Activated naive CD4-positive, alpha-beta T cell (primary cell): ENCODE results near the gene CASP10.
"Not testable (repeated sequence)": the region's sequence is repeated elsewhere in the genome, so short reads cannot be mapped to it uniquely, and the experiment has no call there.

Experiments
- DNase-seq, 4 experiments: peaks; one replicate each; lab custom pipeline; 2025; lab: John Stamatoyannopoulos, UW

The CASP10 gene

DNA sequence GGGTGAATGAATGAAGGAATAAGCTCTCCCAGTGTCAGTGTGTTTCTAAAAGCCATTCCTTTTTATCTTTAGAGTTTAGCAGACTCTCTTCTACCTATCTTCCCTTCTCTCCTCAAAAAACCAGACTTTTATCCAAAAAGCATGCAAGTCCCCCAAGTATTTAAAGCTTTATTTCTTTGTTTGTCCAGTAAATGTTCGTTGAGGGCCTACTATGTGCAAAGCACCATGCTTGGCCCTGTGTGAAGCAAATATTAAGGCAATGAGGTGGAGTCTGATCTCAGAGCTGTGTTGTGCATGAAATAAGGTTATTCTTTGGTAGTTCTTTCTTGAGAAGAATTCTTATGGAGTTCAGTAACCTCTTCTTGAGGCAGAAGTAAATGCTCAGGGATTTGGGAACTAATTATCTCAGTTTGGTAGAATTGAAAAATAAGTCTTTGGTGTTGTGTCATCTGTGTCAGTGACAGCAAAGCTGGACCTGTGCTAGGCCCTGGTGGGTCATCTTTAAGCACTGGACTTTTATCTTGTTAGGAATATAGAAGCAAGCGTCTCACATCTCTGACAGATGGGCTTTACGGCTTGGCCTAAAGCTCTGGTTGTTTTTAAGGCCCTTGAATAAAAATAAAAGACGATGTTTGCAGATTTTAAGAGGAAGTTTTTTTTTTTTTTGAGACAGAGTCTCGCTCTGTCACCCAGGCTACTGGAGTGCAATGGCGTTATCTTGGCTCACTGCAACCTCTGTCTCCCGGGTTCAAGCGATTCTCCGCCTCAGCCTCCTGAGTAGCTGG, 28.1 kb upstream of the CASP10 start:
- no peak for DNase-seq

DNA sequence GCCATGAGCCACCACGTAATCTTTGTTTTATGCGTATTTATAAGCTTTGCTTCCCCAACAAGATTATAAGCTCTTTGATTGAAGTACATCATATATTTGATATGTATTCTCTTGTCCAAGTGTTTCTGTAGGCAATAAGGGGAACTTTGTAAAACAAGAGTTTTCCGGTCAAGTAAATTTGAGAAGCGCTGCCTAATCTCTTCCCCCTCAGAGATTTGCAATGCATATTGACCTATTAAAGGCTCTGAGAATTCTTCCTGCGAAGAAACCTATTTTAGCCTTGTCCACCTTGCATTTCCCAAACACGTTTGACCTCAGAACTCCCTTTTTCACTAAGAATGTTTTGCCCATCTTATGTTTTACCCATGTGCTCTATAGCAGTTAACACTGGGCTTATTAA, 26.9 kb upstream of the CASP10 start:
- DNase-seq: no peak

DNA sequence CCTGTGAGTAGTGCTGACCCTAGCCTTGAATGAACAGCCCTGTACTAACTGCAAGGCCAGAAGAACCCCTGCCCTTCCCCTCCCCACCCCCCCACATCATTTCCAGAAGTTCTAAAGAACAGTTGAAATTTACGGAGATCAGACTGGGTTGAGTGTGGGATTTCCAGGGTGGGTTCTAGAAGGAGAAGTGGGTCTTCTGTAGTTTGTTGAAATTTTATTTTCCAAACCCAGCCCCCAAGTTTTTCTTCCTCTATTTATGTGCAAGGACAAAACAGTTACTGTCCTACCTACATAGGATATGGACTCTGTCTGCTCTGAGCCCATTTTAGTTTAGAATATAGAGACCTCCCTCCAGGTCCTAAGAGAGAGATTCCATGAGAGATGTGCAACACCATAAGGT, 26.3 kb upstream of the CASP10 start:
- DNase-seq: no peak

DNA sequence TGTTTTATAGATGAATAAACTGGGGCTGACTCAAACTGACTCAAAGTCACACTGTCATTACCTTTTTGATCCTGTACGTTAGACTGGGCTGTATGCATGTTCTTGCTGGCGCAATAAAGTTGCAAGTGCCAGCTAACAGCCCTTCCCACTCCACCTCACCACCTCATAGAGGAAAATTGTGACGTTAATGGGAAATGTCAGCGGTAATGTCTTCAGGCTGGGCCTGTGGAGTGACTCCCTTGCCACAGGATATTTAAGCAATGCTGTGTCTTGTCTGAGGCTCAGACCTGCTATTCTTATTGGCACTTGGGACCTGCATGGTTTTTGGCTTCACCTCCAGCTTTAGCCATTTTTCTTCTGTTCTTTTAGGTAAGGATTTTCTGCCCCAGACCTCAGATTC, 25.2 kb upstream of the CASP10 start:
- DNase-seq: no peak

DNA sequence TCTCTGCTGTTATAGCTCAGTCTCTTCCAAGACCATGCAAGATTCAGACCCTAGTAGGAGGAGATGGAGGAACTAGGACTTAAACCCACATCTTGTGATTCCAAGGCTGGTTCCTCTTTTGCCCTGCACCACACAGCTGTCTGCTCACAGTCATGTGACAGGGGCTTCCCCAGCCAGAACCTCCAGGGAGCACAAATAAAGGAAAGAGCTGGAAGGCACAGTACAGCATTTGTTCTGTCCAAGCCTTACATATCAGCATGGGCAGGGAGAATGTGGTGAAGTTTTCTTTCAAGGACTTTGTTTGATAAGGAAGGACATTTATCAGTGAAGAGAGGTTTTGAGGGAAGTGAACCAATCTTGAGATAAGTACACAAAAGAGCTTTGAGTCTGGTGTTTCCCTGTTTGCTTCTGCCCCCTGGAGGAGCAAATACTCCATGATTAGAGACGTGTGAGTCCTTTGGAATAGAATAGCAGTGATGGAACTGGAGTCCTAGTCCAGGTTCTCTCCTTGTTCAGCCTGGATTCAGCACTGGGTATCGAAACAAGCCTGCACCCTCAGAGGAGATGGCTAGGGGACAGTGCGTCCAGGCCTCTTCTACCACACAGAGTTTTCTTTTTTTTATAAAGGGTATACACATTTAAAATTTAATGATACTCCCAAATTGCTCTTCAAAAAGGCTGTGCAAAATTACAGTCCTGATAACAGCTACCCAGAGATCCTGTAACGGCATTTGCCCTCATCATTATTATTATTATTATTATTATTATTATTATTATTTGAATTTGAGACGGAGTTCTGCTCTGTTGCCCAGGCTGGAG, 24.6 kb upstream of the CASP10 start:
- DNase-seq: peak in 2 of 4 experiments; percentile 4 to 14

DNA sequence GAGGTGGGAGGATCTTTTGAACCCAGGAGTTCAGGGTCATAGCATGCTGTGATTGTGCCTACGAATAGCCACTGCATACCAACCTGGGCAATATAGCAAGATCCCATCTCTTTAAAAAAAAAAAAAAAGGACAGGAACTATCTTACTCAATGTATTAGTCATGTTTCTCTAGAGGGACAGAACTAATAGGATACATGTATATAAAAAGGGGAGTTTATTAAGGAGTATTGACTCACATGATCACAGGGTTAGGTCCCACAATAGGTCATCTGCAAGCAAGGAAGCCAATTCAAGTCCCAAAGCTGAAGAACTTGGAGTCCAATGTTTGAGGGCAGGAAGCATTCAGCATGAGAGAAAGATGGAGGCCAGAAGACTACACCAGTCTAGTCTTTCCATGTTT, 18.8 kb upstream of the CASP10 start:
- no peak for DNase-seq

DNA sequence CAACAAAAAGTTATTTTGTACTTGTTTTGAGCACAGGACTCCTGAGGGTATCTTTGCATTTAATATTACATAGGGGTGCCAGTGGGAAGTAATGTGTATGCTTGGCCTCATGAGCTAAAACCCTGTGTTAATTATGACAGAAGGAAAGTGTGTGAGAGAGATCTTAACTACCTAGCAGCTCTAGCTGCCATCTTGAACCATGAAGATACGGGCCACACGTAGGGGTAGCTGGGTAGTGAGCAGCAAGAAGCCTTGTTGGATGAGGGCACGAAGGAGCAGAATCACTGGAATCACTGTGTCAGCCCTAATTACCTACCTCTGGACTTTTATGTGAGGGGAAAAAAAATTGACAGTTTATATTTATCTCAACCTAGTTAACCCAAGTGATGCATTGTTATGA, 15.4 kb upstream of the CASP10 start:
- DNase-seq: no peak

DNA sequence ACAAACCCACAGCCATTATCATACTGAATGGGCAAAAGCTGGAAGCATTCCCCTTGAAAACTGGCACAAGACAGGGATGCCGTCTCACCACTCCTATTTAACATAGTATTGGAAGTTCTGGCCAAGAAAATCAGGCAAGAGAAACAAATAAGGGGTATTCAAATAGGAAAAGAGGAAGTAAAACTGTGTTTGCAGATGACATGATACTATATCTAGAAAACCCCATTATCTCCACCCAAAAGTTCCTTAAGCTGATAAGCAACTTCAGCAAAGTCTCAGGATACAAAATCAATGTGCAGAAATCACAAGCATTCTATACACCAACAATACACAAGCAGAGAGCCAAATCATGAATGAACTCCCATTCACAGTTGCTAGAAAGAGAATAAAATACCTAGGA, 14.4 kb upstream of the CASP10 start:
- DNase-seq: not testable (repeated sequence)

DNA sequence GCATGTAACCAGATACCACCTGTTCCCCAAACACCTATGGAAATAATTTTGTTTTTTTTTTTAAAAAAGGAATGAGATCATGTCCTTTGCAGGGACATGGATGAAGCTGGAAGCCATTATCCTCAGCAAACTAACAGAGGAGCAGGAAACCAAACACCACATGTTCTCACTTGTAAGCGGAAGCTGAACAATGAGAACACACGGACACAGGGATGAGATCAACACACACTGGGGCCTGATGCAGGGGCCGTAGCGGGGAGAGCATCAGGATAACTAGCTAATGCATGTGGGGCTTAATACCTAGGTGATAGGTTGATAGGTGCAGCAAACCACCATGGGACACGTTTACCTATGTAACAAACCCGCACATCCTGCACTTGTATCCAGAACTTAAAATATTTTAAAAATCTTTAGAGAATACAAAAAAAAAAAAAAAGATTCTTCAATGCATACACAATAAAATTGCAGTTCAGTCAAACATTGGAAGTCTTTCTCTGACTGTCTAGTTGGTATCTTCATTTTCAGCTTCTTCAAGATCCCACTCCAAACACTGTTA, 11.6 kb upstream of the CASP10 start:
- no peak for DNase-seq

DNA sequence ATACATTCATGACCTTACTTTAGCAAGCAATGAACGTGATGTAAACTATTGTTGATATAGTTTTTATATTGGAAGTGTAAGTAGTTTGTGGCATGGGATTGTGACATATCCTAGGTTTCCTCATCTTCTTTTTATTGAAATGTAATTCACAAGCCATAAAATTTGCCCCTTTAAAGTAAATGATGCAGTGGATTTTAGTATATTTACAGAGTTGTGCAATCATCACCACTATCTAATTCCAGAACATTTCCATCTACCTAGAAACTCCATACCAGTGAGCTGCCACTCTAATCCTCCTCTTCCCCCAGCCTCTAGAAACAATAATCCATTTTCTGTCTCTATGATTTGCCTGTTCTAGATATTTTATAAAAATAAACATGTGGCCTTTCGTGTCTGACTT, 10.7 kb upstream of the CASP10 start:
- no peak for DNase-seq

DNA sequence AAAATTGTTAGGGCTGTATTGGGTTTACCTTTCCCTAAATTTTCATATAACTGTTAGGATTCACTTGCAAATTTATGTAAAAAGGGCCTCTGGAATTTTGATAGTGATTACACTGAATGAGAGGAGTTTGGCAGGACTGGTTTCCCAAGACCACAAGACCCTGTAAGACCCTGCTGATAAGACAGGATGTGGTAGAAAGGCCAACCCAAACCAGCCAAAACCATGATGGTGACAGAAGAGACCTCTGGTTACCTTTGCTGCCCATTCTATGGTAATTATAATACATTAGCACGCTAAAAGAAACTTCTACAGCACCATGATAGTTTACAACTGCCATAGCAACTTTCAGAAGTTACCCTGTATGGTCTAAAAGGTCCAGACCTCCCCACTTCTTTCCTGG, 8.3 kb upstream of the CASP10 start:
- DNase-seq: no peak

DNA sequence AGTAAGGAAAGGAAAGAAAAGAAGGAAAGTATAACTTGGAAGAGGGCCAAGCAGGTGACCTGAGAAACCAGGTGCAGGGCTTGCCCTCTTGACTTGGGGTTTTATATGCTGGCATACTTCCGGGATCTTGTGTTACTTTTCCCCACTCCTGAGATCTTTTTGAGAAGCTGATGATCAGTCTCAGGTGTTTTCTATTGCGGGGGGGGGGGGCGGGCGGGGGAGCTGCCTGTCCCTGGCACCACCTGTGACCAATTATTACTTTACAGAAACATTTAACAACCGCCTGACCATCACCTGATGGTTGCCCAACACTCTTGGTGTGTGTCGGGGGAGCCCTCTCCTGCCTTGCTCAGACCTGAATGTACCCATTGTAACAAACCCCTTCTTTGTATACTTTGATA, 6.9 kb upstream of the CASP10 start:
- DNase-seq: no peak

DNA sequence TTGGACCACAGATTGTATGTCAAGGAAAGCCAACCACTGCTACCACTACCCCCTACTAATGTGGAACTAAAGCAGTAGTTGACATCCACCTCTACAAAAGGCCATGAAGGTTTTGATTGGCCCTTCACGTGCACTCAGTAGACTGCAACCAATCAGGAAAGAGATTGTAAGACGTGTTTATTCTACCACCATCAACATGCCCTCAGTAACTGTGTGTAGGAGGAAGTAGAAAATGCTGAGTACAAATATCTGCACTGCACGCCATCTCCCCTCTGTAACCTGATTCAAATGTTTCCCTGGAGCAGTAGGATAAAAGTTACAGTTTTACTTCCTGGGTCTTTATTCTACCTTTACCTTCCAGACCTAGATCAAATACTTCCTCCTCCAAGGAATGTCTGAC, 2.9 kb upstream of the CASP10 start:
- DNase-seq: no peak

DNA sequence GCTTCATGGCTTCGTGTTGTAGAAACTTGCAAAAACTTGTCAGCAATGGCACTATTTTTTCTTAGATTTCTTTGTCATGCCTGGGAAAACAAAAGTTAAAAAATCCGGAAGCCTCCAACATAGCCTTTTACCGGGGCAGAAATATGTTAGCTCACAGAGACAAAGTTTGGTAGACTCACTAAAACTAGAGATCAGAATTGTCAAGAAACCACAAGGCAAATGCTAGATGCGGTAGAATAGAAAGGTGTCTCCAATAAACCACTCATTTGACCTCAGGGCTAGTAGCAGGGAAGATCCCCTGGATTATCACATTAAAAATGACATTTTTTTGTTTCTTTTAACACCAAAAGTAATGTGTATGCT, 405 bp downstream of the CASP10 start:
- no peak for DNase-seq

DNA sequence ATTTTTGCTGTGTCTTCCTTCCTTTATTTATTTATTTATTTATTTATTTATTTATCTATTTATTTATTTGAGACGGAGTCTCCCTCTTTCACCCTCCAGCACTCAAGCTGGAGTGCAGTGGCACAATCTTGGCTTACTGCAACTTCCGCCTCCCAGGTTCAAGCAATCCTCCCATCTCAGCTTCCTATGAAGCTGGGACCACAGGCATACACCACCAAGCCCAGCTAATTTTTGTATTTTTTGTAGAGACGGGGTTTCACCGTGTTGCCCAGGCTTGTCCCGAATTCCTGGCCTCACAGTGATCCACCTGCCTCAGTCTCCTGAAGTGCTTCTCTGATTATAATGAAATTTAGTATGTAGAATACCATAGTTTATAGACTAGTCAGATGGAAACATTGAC, 894 bp downstream of the CASP10 start:
- not testable (repeated sequence) for DNase-seq

DNA sequence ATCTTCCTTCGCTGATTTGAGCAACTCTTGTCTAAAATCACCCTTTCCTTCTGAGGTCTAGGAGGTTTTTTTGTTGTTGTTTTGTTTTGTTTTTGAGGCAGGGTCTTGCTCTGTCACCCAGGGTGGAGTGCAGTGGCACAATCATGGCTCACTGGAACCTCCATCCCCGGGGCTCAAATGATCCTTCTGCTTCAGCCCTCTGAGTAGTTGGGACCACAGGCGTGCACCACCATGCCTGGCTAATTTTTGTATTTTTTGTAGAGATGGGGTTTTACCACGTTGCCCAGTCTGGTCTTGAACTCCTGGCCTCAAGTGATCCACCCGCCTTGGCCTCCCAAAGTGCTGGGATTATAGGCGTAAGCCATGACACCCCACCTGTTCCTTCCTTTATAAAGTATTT, 1.3 kb downstream of the CASP10 start:
- DNase-seq: not testable (repeated sequence)

DNA sequence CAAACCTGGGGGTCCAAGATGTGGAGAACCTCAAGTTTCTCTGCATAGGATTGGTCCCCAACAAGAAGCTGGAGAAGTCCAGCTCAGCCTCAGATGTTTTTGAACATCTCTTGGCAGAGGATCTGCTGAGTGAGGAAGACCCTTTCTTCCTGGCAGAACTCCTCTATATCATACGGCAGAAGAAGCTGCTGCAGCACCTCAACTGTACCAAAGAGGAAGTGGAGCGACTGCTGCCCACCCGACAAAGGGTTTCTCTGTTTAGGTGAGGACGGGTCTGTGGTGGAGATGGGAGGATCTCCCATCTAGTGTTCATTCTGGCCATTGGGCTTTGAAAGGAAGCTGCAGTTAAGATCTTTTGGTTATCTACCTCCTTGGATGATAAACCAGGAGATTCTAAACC, 2.9 kb downstream of the CASP10 start:
- no peak for DNase-seq

DNA sequence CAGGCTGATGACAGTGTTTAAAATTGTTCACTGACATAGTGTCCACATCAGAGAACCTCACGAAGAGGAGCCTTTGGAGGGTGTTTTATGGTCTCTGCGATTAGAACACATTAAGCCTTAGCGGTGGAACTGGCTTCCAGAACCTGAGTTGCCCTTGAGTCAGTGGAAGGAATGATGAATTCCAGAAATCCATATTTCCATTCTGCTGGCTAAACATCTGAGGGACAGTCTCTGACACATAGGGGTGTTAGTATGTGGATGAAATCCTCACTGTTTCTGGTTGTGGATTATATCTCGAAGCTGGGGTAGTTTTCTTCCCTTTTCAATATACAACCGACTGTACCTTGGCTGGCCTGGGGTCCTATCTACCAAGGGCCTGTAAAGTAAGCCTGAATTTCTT, 4.0 kb downstream of the CASP10 start:
- DNase-seq: no peak

DNA sequence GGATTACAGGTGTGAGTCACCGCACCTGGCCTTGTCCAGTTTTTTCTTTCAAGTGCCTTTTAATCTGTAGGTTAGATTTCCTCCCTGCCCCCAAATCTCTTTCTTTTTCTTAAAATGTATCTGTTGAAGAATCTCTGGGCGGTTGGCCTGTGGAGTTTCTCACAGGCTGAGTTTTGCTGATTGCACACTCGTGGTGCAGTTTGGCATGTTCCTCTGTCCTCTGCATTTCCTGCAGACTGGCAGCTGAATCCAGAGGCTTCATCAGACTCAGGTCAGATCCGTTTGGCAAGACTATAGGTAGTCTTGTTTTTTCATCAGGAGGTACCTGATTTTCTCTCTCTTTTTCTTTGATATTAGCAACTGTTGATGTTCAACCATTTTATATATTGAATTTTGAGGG, 5.5 kb downstream of the CASP10 start:
- DNase-seq: no peak

DNA sequence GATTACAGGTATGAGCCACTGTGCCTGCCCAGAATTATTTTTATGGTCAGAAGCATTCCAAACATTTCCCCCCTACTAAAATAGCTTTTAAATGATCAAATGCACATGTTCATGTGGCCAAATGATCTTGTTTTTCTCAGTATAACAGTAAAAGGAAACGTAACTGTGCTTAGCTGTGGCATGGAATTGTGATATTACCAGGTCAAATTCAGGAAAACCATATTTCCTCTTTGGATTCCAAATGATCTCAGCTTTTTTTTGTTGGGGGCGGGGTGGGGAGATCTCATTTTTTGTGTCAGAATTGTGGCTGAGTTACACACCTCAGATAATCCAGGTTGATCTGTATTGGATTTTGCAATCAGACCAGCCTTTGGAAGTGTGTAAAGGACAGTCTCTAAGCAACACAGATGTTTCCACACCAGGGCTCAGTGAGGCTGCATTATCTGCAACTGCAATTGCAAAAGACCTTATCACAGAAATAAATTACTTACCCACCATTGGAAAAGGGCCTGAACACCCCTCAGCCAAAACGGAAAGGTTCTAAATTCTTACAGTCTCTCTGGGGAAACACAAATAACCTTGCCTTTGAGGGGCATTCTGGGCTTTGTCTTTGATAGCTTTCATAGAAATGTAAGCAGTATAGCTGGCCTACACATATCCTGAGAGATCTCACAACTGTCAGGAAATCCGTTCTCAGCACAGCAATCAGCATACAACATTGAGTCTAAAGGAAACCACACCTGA, 8.4 kb downstream of the CASP10 start:
- DNase-seq: no peak

DNA sequence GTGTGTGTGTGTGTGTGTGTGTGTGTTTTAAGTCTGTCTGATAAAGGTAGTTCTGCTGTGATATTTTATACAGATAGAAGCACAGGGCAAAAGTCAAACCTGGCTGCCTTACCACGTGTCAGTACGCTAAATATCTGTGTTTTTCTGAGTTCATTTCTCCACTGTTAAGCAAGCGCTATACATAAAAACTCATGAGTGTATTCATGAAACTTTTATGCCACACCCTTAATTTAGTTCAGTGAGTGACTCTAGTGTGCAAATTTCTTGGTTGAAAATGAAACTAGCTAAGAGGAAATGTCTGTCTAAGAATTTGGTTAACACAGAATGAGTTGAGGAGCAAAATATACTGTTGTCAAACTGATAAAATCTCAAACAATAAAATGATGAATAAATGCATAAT, 11.2 kb downstream of the CASP10 start:
- DNase-seq: no peak

DNA sequence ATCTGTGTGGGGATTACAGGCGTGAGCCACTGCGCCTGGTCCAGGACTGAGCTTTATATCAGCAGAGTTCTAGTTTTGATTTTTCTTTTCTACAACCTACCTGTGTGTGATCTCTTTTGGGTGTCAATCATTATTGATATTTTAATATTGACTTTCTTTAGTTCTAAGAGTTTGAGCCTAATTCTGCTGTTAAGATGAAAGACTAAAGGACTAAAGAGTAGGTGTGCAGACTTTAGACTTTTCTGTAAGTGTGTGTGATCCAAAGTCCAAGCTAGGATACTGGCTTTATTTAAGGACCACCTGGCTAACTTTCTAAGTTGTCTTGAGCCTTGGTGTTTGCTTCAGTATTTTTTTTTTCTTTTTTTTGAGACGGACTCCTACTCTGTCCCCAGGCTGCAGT, 12.4 kb downstream of the CASP10 start:
- no peak for DNase-seq

DNA sequence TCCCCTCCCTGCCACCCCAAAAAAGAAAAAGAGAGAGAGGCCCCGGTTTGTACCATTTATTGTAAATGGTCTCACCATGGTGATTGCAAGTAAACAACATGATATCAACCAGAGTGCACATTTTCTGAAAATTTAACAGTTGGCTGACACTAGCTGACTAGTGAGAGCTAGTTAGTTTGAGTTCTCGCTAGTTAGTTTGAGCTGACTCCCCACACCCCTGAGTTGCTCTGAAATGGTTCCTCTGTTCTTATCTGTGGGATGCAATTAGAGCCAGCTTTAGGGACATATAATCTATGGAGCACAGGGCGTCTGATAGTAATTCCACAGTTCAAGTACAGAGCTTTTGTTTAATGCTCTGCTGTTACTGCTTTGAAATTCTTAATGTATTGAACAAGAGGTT, 13.1 kb downstream of the CASP10 start:
- DNase-seq: no peak
